Measurements from ENCODE around the gene ANO7. TPM values are rescaled to one million over a fixed set of nuclear protein-coding genes. Genes with fewer than 3 reads are reported as not detected.

Gene ANO7
- total RNA-seq, 1 donor from 2014 or later = 1.3 TPM

- DNase-seq (ENCODE audit: low spot score) = no peak
- no peak for ATAC-seq
Measured at GRCh38 chr2:241226723-241227572, 38.5 kb downstream of the ANO7 start.

GRCh38 chr2:241227594-241227993 lies 39.1 kb downstream of the ANO7 start:
- DNase-seq (ENCODE audit: low spot score) = no peak
- no peak for ATAC-seq

GRCh38 chr2:241228081-241228859 lies 39.8 kb downstream of the ANO7 start:
- ATAC-seq (no peak), DNase-seq (ENCODE audit: low spot score) (no peak)

- DNase-seq (ENCODE audit: low spot score) (no peak), ATAC-seq (no peak)
Measured at GRCh38 chr2:241228860-241229516, 40.5 kb downstream of the ANO7 start.

- DNase-seq (ENCODE audit: low spot score) (no peak), ATAC-seq (no peak)
Measured at GRCh38 chr2:241229563-241230401, 41.3 kb downstream of the ANO7 start.

GRCh38 chr2:241230435-241230834 lies 42.0 kb downstream of the ANO7 start:
- no peak for ATAC-seq
- DNase-seq (ENCODE audit: low spot score) = no peak

GRCh38 chr2:241232736-241233575 lies 44.5 kb downstream of the ANO7 start:
- no peak for DNase-seq (ENCODE audit: low spot score)
- ATAC-seq = peak; percentile 6

- ATAC-seq (no peak), DNase-seq (ENCODE audit: low spot score) (no peak)
Measured at GRCh38 chr2:241234066-241234790, 45.8 kb downstream of the ANO7 start.

- DNase-seq (ENCODE audit: low spot score) (no peak), ATAC-seq (peak; percentile 7)
Measured at GRCh38 chr2:241234962-241235740, 46.7 kb downstream of the ANO7 start.

GRCh38 chr2:241235859-241236593 lies 47.5 kb downstream of the ANO7 start:
- no peak for DNase-seq (ENCODE audit: low spot score)

GRCh38 chr2:241237047-241237446 lies 48.6 kb downstream of the ANO7 start:
- ATAC-seq (no peak), DNase-seq (ENCODE audit: low spot score) (no peak)

More at GRCh38 chr2:241235859-241236593, 47.5 kb downstream of the ANO7 start:
- ATAC-seq = no peak

- no peak for DNase-seq (ENCODE audit: low spot score)
- no peak for ATAC-seq
Measured at GRCh38 chr2:241237949-241238371, 49.5 kb downstream of the ANO7 start.

GRCh38 chr2:241238693-241239198 lies 50.3 kb downstream of the ANO7 start:
- ATAC-seq (no peak), DNase-seq (ENCODE audit: low spot score) (no peak)

- no peak for ATAC-seq
- no peak for DNase-seq (ENCODE audit: low spot score)
Measured at GRCh38 chr2:241239552-241240202, 51.2 kb downstream of the ANO7 start.

- ATAC-seq (no peak), DNase-seq (ENCODE audit: low spot score) (no peak)
Measured at GRCh38 chr2:241240320-241241004, 52.0 kb downstream of the ANO7 start.

GRCh38 chr2:241241669-241242068 lies 53.2 kb downstream of the ANO7 start:
- ATAC-seq (no peak), DNase-seq (ENCODE audit: low spot score) (no peak)

Data from left lobe of liver (tissue), 2 donors.